Measurements from ENCODE around the gene MIXL1.

Gene MIXL1

GRCh38 chr1:226203655-226204054 is 19.8 kb upstream of the MIXL1 start:
- no peak overlapping the region for H3K4me3 ChIP-seq (replicated peaks; ENCODE audit: low read depth, low read length)
- DNase-seq (ENCODE audit: extremely low read depth, low read depth) = no peak
- TF ChIP-seq CTCF (IDR thresholded peaks at IDR 0.05; ENCODE audit: low read depth, low read length, missing control alignments) = no peak

DNA sequence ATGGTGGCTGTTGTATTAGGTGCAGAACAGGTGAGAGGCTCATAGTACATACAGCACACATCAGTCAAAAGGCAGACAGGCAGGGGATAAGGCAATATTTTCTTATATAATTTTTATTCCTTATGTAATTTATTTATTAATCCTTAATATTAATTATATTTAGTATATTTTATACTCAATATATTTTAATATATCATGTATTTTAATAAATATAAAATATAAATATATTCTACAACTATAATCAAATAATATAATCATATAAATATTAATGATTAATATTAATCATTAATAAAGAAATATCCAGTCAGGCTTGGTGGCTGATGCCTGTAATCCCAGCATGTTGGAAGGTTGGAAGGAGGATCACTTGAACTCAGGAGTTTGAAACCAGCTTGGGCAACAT is 19.3 kb upstream of the MIXL1 start:
- DNase-seq (ENCODE audit: extremely low read depth, low read depth) = no peak
- H3K4me3 ChIP-seq (replicated peaks; ENCODE audit: low read depth, low read length) = no peak overlapping the region
- TF ChIP-seq CTCF (IDR thresholded peaks at IDR 0.05; ENCODE audit: low read depth, low read length, missing control alignments) = no peak

DNA sequence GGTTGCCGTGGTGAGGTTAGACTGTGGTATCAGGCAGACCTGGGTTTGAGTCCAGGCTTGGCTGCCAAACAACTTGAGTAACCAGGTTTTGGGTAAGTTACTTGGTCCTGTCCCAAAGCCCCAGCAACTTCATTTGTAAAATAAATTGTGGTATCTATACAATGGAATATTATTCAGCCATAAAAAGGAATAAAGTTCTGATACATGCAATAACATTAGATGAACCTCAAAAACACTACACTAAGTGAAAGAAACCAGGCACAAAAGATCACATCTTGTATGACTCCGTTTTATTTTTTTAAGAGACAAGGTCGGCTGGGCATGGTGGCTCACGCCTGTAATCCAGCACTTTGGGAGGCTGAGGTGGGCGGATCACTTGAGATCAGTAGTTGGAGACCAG is 16.4 kb upstream of the MIXL1 start:
- DNase-seq (ENCODE audit: extremely low read depth, low read depth) = no peak
- no peak overlapping the region for H3K4me3 ChIP-seq (replicated peaks; ENCODE audit: low read depth, low read length)
- TF ChIP-seq CTCF (IDR thresholded peaks at IDR 0.05; ENCODE audit: low read depth, low read length, missing control alignments) = no peak

DNA sequence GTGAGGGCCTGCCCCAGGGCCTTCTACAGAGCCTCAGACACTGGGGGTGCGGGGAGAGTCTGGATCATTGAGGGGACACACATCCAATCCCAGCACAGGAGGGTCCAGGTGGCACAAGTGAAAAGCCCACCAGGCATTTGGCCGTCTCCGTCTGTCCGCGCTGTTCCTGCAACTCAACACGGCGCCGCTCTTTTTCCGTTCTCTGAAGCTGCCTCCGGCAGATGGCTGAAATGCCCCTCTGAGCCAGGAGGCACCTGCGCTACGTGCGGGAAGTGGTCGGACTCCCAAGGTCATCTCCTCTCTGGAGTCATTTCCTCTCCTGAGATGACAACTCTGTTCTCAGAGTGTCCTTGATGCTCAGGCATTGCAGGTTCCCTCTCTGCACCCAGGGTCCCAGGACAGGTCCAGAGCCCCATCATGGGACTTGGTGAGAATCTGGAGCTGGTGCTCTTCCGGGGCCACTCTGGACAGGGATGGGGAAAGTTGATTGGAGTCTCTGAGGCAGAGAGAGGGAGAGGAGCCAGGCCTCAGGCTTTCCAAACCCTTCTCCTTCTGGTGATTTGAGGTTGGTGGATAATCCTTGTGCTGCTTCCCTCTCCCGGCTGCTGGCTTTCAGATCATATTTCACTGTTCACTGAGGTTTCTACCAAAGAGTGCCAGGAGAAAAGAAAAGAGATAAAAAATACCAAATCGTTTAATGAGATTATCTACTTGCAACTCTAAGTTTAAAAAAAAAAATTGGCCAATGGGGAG is 14.0 kb upstream of the MIXL1 start:
- TF ChIP-seq CTCF (IDR thresholded peaks at IDR 0.05; ENCODE audit: low read depth, low read length, missing control alignments) = no peak
- DNase-seq (ENCODE audit: extremely low read depth, low read depth) = no peak

DNA sequence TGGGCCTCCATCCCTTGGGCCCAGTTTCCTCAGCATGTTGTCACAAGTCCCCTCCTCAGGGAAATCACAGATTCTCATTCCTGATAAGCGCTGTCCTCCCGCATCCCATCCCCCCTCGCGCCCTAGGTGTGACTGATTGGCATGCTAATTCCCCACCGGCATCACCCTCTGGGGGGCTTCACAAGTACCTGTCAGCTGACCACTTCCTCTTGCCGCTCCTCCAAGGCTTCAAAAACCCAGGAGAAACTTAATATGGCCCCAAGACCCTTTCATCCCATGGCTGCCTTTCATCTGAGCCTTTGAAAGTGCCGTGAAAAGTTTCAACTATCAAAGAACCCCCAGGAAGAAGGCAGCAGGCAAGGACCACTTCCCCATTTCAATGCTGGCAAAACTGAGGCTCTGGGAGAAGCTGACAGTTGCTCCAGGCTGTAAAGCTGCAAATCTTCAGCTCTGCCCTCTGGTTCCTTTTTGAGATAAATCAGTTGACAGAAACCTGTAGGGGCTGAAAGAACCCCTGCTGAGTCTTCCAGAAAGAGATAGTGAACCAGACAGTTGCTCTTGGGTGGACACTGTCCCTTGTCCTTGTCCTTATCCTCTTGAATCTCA is 12.8 kb upstream of the MIXL1 start:
- no peak overlapping the region for H3K4me3 ChIP-seq (replicated peaks; ENCODE audit: low read depth, low read length)
- no peak for DNase-seq (ENCODE audit: extremely low read depth, low read depth)
- no peak for TF ChIP-seq CTCF (IDR thresholded peaks at IDR 0.05; ENCODE audit: low read depth, low read length, missing control alignments)

More for the DNA sequence above, 14.0 kb upstream of the MIXL1 start:
- no peak overlapping the region for H3K4me3 ChIP-seq (replicated peaks; ENCODE audit: low read depth, low read length)

GRCh38 chr1:226211181-226211821 is 12.2 kb upstream of the MIXL1 start:
- DNase-seq (ENCODE audit: extremely low read depth, low read depth) = no peak
- TF ChIP-seq CTCF (IDR thresholded peaks at IDR 0.05; ENCODE audit: low read depth, low read length, missing control alignments) = no peak
- no peak overlapping the region for H3K4me3 ChIP-seq (replicated peaks; ENCODE audit: low read depth, low read length)
